Astrocyte of the spinal cord (primary cell): ENCODE measurements around the gene HIC1.

Source experiments
- DNase-seq: peaks from one replicate; pipeline ENCODE4 v3.0.0; 2011; ENCODE audit warnings: low read depth, low spot score
- H3K4me3 ChIP-seq: 2 replicates; pipeline ENCODE4 v1.5.1; 2011; ENCODE audit warnings: low read depth, mild to moderate bottlenecking, low read length, moderate library complexity
- CTCF ChIP-seq: IDR thresholded peaks from 2 replicates; pipeline ENCODE4 v1.5.1; 2012; ENCODE audit warnings: low read depth, mild to moderate bottlenecking, low read length, inconsistent platforms
- in situ Hi-C: cut with HindIII; loops from 2 replicates; pipeline ENCODE4 v1.10.0; 2017; ENCODE audit warnings: low sequenced_read_pairs

Gene HIC1

GRCh38 chr17:2013994-2014317 lies 40.9 kb upstream of the HIC1 start:
- H3K4me3 ChIP-seq = no peak overlapping the region
- in situ Hi-C loops = no loop called here
- DNase-seq = no peak
- no peak for TF ChIP-seq CTCF

GRCh38 chr17:2015314-2015713 lies 39.6 kb upstream of the HIC1 start:
- no peak for TF ChIP-seq CTCF
- in situ Hi-C loops = no loop called here
- H3K4me3 ChIP-seq = no peak overlapping the region
- DNase-seq = no peak

- no peak overlapping the region for H3K4me3 ChIP-seq
- in situ Hi-C loops = no loop called here
- DNase-seq = no peak
- no peak for TF ChIP-seq CTCF
These were observed 38.4 kb upstream of the HIC1 start for GRCh38 chr17:2016494-2016893.

- DNase-seq = no peak
- in situ Hi-C loops = no loop called here
- H3K4me3 ChIP-seq = no peak overlapping the region
- TF ChIP-seq CTCF = no peak
These were observed 37.5 kb upstream of the HIC1 start for GRCh38 chr17:2017274-2017941.

- H3K4me3 ChIP-seq = no peak overlapping the region
- no peak for TF ChIP-seq CTCF
- DNase-seq = no peak
- in situ Hi-C loops = no loop called here
These were observed 36.0 kb upstream of the HIC1 start for GRCh38 chr17:2018716-2019510.

GRCh38 chr17:2019723-2020122 lies 35.2 kb upstream of the HIC1 start:
- no peak for TF ChIP-seq CTCF
- no peak for DNase-seq
- in situ Hi-C loops = no loop called here
- no peak overlapping the region for H3K4me3 ChIP-seq
